ENCODE results near the gene USP49. TPM values are rescaled to one million over a fixed set of nuclear protein-coding genes. Genes with fewer than 3 reads are reported as not detected.

USP49 gene
- total RNA-seq, 2 experiments from 2014 or later = 1.3 TPM

- ATAC-seq (ENCODE audit: poor library complexity) (no peak), DNase-seq (no peak)
- no peak overlapping the region for H3K4me3 Mint-ChIP-seq
- no peaks in the 10 kb centered on the region for H3K9me3 Mint-ChIP-seq
- H3K27ac ChIP-seq (ENCODE audit: low read depth in 1 of 2, low read length in 2 of 2) = no peak overlapping the region
- no peak for TF ChIP-seq CTCF (IDR thresholded peaks at IDR 0.05)
- CTCF ChIA-PET = interaction anchor here (2.4 kb wide), 1 partner anchor 34 kb away, joined by 7 read pairs; the partner anchor contains the start of genes BYSL and MED20
- no peaks in the 10 kb centered on the region for H3K27me3 Mint-ChIP-seq
- POLR2A ChIA-PET = no interaction called here
- H3K36me3 ChIP-seq (ENCODE audit: insufficient read depth, low read length) = no peaks in the 10 kb centered on the region
- no peak overlapping the region for H3K27ac Mint-ChIP-seq
- H3K4me1 ChIP-seq (ENCODE audit: insufficient read depth, low read length) = no peaks in the 10 kb centered on the region
- no peak overlapping the region for H3K4me3 ChIP-seq (ENCODE audit: low read length)
- no peaks in the 10 kb centered on the region for H3K36me3 Mint-ChIP-seq (ENCODE audit: low read depth)
- no peaks in the 10 kb centered on the region for H3K9me3 ChIP-seq (ENCODE audit: control insufficient read depth in 1 of 2, insufficient read depth in 1 of 2, low read length in 2 of 2)
- no peaks in the 10 kb centered on the region for H3K27me3 ChIP-seq (ENCODE audit: control insufficient read depth in 1 of 2, insufficient read depth in 2 of 2, low read length in 2 of 2)
- intact Hi-C loops (cut with DNase I, micrococcal nuclease) = no loop called here
- no peaks in the 10 kb centered on the region for H3K4me1 Mint-ChIP-seq (ENCODE audit: low read depth)
Observed at GRCh38 chr6:41887331-41887751, 7.8 kb downstream of the USP49 start.

DNA sequence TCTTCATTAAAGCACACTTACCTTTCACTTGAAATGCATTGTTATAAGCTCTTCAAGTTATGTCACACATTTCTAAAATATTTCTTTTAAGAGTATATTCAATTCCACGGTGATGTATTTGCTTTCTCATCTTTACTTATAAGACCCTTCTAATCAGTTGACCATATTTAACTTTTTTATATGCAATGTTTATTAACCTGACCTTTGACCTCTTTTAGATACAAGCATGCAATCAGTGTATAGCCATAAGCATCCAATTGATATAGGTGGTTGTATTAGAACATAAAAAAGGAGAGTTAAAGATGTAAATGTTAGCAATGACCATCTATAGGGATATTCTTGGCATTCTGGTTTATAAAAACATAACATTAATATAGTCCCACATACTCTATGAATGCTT is 9.2 kb downstream of the USP49 start:
- Mint-ChIP-seq H3K9me3 (no peaks in the 10 kb centered on the region), H3K36me3 (ENCODE audit: low read depth) (no peaks in the 10 kb centered on the region), H3K27me3 (no peaks in the 10 kb centered on the region), H3K27ac (no peak overlapping the region), H3K4me1 (ENCODE audit: low read depth) (no peaks in the 10 kb centered on the region), H3K4me3 (no peak overlapping the region)
- Histone ChIP-seq H3K27me3 (ENCODE audit: control insufficient read depth in 1 of 2, insufficient read depth in 2 of 2, low read length in 2 of 2) (no peaks in the 10 kb centered on the region), H3K4me1 (ENCODE audit: insufficient read depth, low read length) (no peaks in the 10 kb centered on the region), H3K4me3 (ENCODE audit: low read length) (no peak overlapping the region), H3K36me3 (ENCODE audit: insufficient read depth, low read length) (no peaks in the 10 kb centered on the region), H3K9me3 (ENCODE audit: control insufficient read depth in 1 of 2, insufficient read depth in 1 of 2, low read length in 2 of 2) (no peaks in the 10 kb centered on the region), H3K27ac (ENCODE audit: low read depth in 1 of 2, low read length in 2 of 2) (no peak overlapping the region)
- ChIA-PET CTCF (interaction anchor here (2.4 kb wide), 1 partner anchor 35 kb away, joined by 7 read pairs; the partner anchor contains the start of genes BYSL and MED20), POLR2A (no interaction called here)
- intact Hi-C loops (cut with DNase I, micrococcal nuclease) = no loop called here
- no peak for TF ChIP-seq CTCF (IDR thresholded peaks at IDR 0.05)
- no peak for DNase-seq
- ATAC-seq (ENCODE audit: poor library complexity) = no peak

DNA sequence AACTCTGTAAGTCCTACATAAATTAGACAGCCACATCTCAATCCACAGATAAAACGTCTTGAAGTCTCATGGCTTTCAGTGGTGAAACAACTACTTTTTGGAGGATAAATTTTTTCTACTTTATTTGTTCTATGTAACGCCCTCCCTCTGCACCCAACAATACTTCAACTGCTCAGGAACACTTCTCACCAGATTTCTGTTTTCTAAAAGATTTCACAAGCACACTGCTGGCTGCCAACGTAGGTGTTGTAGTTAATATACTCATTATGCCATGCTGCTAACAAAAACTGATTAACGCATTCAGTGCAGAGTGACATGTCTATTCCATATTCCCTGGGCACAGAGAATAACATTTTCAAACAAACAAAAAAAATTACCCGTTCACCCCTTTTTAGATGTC is 10.2 kb downstream of the USP49 start:
- Mint-ChIP-seq H3K27ac (no peak overlapping the region), H3K4me3 (no peak overlapping the region), H3K9me3 (no peaks in the 10 kb centered on the region), H3K4me1 (ENCODE audit: low read depth) (no peaks in the 10 kb centered on the region), H3K36me3 (ENCODE audit: low read depth) (no peaks in the 10 kb centered on the region), H3K27me3 (no peaks in the 10 kb centered on the region)
- TF ChIP-seq CTCF (IDR thresholded peaks at IDR 0.05) = no peak
- ATAC-seq (ENCODE audit: poor library complexity) (no peak), DNase-seq (no peak)
- no peaks in the 10 kb centered on the region for H3K36me3 ChIP-seq (ENCODE audit: insufficient read depth, low read length)
- ChIA-PET POLR2A (no interaction called here), CTCF (no interaction called here)
- H3K4me3 ChIP-seq (ENCODE audit: low read length) = no peak overlapping the region
- H3K27ac ChIP-seq (ENCODE audit: low read depth in 1 of 2, low read length in 2 of 2) = no peak overlapping the region
- H3K4me1 ChIP-seq (ENCODE audit: insufficient read depth, low read length) = no peaks in the 10 kb centered on the region
- H3K27me3 ChIP-seq (ENCODE audit: control insufficient read depth in 1 of 2, insufficient read depth in 2 of 2, low read length in 2 of 2) = no peaks in the 10 kb centered on the region
- no peaks in the 10 kb centered on the region for H3K9me3 ChIP-seq (ENCODE audit: control insufficient read depth in 1 of 2, insufficient read depth in 1 of 2, low read length in 2 of 2)
- intact Hi-C loops (cut with DNase I, micrococcal nuclease) = no loop called here

All from CD4-positive, alpha-beta T cell (primary cell).